Myocyte (in vitro differentiated cells): ENCODE results near the gene DYSF. TPM values are rescaled to one million over a fixed set of nuclear protein-coding genes. Genes with fewer than 3 reads are reported as not detected.

Source experiments
- DNase-seq: peaks from one replicate; pipeline ENCODE4 v3.0.0-alpha.2; 2012; ENCODE audit warnings: low read depth
- total RNA-seq: library from RNA; depleted of rRNA; stranded (reverse); fragments of >200 nt; gene quantifications from 2 replicates; pipeline ENCODE4 v1.2.3, GENCODE V29; 2014

Gene DYSF
- total RNA-seq, 1 donor from 2014 or later, result 114 TPM

GRCh38 chr2:71718686-71719085 lies 265.3 kb downstream of the DYSF start:
- DNase-seq, result no peak

DNA sequence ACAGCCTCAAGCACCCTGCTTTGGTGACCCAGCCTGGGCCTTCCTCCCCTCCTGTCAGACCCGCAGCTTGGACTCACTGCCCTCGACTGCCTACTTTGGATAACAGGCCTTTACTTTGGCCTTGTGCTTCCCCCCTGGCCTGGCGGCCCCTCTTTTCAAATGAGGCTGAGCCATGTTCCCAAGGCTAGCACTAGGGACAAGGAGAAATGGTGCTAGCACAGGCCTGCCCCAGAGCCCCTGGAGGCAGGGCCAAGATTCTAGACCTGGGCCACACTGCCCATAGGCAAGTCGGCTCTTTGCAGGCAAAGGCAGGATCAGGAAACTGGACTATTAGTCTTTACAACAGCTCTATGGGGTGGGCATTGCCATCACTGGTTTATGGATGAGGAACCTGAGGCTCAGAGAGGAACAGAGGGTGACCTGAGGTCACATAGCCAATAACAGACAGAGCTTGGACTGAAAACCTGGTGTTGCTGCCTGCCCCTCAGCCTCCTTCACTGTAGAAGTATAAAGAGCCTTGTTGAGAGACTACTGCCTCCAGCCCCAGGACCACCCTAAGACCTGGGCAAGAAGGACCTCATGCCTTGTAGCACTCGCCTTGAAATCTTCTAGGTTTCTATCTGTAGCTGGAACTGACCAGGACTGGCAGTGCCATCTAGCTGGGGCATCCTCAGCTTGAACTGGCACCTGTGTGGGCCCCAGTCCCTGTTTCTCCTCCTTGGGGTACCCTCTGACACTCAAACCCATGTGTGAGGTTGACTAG lies 266.3 kb downstream of the DYSF start:
- DNase-seq, result no peak

DNA sequence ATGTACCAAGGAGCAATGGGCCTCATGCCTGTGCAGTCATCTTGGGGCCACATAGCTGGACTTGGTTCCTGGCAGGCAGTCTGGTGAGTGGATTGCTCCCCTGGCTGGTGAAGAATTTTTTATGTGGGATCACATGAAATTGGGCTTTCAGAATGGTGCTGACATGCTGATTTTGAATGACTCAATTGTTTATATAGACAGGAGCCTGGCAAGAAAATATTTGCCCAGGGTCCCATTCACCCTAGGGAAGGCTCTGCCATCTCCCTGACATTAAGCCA lies 266.9 kb downstream of the DYSF start:
- no peak for DNase-seq

GRCh38 chr2:71720596-71721361 lies 267.4 kb downstream of the DYSF start:
- DNase-seq, result no peak

DNA sequence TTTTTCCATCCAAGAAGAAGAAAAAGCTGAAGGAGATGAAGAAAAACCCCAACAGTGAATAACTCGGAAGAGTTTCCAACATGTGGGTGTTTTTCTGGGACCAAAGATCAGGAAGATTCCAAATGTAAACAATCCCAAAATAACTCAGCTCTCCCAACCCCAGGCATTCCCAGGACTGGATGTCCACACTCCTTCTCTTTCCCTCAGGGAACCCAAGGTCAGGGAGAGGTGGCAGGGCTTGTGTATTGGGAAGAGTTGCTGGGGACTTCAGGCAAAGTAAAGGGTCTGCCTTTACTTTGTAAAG lies 268.0 kb downstream of the DYSF start:
- DNase-seq, result peak; percentile 21

- no peak for DNase-seq
These were observed 268.3 kb downstream of the DYSF start for GRCh38 chr2:71721669-71722068.

DNA sequence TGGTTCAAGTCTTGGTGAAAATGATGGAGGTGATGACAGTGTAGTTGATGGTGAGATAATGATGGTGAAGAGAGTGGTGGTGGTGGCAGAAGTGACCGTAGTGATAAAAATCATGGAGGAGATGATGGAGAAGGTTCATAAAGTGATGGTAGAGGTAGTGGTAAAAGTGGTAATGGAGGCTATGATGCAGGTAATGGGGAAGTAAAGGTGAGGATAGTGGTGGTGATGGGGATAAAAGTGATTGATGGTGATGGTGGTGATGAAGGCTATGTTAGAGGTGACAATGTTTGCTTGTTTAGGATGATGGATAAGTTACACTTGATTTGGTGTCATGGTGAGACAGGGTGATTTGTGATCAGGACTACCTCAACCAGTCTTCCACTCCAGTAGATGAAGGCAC lies 268.9 kb downstream of the DYSF start:
- no peak for DNase-seq

DNA sequence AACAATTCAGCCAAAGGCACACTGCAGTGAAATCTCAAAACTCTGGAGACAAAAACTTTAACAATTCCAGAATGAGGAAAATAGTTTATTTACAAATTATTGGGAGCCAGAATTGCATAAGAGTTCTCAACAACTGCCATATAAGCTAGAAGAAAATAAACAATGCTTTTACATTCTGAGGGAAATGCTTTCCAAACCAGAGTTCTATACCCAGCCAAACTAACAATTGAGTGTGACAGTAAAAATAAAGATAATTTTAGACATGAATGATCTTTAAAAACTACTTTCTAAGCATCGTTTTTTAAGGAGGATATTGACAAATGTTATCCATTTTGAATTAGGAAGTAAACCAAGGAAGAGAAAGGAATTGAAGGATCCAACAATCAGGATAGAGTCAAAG lies 271.4 kb downstream of the DYSF start:
- no peak for DNase-seq

DNA sequence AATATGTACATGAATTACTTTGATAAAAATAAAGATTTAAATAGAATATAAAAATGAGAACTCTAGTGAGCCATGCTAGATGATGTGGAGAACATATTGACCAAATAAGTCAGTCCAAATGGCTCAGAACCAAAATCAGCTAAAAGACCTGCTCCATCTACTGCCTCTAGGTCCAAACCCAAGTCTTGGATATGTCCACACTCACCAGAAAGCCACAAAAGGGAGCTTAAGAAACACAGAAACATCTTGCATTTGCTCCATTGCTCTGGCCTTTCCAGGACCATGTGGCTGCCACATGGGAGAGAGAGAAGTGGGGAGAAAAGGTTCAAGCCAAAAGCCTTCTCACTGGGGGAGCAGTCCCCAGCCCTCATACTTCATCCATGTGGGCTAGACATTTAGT lies 272.5 kb downstream of the DYSF start:
- no peak for DNase-seq

DNA sequence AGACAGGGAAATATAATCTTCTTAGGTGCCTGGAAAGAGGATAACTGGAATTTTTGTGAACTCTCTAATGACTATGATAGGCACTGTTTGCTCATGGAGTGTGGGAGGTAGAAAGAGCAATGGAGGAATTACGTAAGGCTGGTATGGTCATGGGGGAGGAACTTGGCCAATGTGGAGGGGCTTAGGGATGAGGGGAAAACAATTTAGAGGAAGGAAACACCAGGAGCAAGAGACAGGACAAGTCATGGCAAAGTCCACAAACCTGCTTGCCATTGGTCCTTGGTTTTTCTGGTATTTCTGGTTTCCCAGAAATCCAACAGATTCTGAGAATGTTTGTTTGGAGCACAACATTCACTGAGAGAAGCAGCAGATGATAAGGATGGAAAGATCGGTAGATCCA lies 274.2 kb downstream of the DYSF start:
- DNase-seq, result no peak

- no peak for DNase-seq
These were observed 274.7 kb downstream of the DYSF start for GRCh38 chr2:71728036-71728435.

DNA sequence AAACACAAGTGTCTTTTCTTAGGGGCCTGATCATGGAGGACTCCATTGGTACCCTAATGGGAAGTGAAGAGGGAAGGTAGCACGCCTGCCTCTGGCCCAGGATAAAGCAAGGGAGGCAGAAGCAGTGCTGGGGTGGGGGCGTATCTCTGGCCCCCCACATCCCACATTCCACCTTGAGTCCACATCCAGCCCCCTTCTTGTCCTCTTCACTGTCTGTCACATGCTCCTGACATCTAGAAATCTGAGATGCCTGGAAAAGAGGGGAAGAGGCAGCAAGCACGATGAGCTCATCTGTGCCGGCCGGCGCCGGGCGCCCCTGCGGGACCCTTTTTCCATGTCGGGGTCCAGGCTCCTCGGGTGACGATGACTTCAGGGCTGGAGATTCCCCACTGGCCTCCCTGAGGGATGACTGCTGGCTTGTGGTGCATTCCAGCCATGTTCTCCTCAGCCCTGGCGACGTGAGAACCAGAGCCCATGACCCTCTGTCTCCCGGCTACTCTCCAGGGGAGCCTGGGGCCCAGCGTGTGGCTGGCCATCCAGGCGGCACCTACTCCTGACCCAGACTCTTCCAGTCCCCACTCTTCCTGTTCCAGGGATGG lies 277.5 kb downstream of the DYSF start:
- no peak for DNase-seq

DNA sequence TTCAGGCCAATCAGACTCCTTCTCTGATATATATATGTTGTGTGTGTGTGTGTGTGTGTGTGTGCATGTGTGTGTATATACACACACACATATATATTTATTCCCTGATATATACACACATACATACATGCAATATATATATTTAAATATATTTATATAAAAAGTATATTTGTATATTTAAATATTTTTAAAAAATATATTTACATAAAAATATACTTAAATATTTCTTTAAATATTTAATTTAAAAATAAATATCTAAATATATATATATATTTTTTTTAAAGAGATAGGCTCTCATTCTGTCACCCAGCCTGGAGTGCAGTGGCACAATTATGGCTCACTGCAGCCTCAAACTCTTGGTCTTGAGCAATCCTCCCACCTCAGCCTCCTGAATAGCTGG lies 281.3 kb downstream of the DYSF start:
- no peak for DNase-seq

GRCh38 chr2:71735676-71736075 lies 282.3 kb downstream of the DYSF start:
- no peak for DNase-seq

Other genes starting within 250 kb of the DYSF start
- 0.78 and 0.83 TPM in 2 replicates for gene PAIP2B, start 226.5 kb upstream of the DYSF start, total RNA-seq
- gene ZNF638, start 121.8 kb upstream of the DYSF start, total RNA-seq, result 96.2 and 111 TPM in 2 replicates